HG02981 (cell line): Measurements from ENCODE around the gene HORMAD2.

Source experiments
- ATAC-seq: cut with Tn5 transposase; IDR thresholded peaks from one replicate; pipeline ENCODE4 v1.9.1; 2021; ENCODE audit warnings: mild to moderate bottlenecking, moderate library complexity; ENCODE audit not compliant: unreplicated experiment

Gene HORMAD2

GRCh38 chr22:30104501-30105156, 24.4 kb downstream of the HORMAD2 start:
- no peak for ATAC-seq

GRCh38 chr22:30105483-30105882, 25.2 kb downstream of the HORMAD2 start:
- no peak for ATAC-seq

DNA sequence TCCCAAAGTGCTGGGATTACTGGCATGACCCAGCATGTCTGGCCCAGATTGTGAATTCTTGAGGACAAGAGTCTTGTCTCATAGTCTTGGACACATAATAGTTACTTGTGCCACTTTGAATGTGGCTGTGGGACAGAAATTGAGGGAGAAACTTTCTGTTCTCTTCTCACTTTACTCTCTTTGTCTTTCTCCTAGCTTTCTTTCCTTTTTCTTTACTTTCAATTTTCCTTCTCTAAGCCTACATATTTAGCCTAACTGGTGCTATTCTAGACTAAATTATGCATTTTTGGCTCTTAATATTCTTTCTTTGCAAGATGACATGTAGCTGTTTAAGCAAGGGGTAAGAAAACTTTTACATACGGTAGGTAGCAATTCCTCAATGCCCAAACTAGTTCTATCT, 33.2 kb downstream of the HORMAD2 start:
- no peak for ATAC-seq

- no peak for ATAC-seq
These were observed 34.1 kb downstream of the HORMAD2 start for GRCh38 chr22:30114361-30114760.

DNA sequence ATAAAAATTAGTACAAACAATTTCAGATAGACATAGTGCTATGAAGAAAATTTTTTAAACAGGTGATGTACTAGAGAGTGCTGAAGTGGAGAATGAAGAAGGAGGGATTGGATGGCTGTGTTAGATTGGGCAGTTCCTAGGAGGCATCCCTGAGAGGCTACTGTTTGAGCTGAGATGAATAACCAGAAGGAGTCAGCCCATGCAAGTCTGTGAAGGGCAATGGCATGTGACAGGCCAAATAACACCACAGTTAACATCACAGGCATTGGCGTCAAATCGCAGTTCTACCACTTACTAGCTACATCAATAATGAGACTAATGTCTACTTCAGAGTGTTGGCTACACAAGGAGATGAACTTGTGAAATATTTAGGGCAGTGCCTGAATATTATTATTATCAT, 35.4 kb downstream of the HORMAD2 start:
- ATAC-seq = no peak

DNA sequence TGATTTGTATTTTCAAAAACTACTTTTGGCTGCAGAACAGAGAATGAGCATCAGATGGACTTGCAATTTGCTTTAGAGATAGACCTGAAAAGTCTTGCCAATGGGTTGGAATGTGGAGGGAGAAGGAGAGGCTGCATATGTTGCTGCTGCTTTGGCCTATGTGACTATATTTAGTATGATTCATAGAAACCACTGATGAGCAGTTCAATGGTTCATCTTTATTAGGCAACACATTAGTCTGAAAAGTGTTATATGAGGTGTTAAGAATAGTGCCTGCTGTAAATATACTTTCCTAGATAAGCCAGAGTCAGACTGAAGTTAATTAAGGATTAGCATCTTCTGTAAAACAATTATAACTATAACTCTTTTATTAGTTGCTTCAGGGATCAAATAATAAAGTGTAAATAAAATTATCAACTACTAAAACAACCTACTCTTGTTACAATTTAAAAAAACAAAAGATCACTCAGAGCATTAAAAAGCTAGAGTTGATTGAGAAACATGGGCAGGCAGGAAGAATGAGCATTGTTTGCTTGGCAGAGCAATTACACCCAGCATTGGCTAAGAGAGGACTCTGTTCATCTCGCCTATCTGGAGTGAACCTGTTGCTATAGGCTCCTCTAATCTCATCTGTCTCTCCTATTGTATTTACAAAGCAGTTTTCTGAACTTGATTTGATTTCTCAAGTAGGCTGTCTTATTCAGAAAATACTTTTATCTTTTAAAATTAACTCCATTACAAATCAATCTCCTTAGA, 36.3 kb downstream of the HORMAD2 start:
- no peak for ATAC-seq

GRCh38 chr22:30117256-30117655, 37.0 kb downstream of the HORMAD2 start:
- no peak for ATAC-seq

GRCh38 chr22:30118291-30118690, 38.0 kb downstream of the HORMAD2 start:
- ATAC-seq = no peak

DNA sequence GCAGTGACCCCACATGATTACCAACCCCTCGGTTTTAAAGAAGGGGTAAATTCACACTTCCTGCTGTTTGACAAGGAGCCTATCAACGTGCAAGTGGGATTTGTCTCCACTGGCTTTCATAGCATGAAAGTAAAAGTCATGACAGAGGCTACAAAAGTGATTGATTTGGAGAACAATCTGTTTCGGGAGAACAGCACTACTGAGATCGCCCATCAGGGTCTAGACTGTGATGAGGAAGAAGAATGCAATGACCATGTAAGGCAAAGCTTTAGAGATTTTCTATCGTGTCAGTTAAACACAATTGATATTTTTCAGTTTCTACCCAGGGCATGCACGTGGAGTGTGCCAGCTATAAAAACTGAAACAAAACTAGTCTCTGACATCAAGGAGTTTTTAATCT, 41.7 kb downstream of the HORMAD2 start:
- ATAC-seq = no peak

DNA sequence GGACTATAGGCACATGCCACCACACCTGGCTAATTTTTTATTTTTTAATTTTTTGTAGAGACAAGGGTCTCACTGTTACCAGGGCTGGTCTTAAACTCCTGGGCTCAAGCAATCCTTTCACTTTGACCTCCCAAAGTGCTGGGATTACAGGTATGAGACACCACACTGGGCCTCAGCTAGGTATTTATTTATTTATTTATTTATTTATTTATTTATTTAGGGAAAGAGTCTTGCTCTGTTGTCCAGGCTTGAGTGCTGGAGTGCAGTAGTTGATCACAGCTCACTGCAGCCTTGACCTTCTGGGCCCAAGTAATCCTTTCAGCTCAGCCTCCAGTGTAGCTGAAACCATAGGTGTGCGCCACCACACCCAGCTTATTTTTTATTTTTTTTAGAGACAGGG, 43.2 kb downstream of the HORMAD2 start:
- ATAC-seq = no peak

DNA sequence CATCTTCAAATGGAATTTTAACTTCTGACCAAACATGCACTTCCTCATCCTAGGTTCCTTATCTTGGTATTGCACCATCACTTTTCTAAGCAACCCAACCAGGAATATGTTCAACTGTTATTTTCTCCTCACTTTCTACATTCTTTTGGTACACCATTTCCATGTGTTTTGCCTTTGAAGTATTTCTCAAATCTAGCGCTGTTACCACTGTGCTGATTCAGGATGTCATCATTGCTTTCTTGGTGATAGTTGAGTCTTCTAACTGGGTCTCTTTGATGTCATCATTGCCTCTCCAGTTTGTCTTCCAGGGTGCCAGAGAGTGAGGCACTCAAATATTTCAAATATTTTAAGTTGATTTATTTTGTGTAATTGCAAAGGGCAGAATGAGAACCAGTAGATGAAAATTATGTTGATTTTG, 47.5 kb downstream of the HORMAD2 start:
- ATAC-seq = no peak

- no peak for ATAC-seq
These were observed 48.2 kb downstream of the HORMAD2 start for GRCh38 chr22:30128511-30128910.

- no peak for ATAC-seq
These were observed 49.4 kb downstream of the HORMAD2 start for GRCh38 chr22:30129636-30130035.

GRCh38 chr22:30132290-30132996, 52.2 kb downstream of the HORMAD2 start:
- no peak for ATAC-seq

DNA sequence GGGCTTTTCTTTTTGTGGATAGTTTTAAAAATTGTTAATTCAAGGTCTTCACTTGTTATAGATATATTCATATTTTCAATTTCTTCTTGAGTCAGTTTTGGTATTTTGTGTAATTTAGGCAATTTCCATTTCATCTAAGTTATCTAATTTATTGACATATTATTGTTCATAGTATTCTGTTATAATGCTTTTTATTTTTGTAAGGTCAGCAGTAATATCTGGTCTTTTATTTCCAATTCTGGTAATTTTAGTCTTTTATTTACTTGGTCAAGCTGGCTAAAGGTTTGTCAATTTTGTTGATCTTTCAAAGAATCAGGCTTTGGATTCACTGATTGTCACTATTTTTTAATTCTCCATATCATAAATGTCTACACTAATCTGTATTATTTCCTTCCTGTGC, 60.1 kb downstream of the HORMAD2 start:
- ATAC-seq = no peak

GRCh38 chr22:30143265-30143664, 63.0 kb downstream of the HORMAD2 start:
- no peak for ATAC-seq

DNA sequence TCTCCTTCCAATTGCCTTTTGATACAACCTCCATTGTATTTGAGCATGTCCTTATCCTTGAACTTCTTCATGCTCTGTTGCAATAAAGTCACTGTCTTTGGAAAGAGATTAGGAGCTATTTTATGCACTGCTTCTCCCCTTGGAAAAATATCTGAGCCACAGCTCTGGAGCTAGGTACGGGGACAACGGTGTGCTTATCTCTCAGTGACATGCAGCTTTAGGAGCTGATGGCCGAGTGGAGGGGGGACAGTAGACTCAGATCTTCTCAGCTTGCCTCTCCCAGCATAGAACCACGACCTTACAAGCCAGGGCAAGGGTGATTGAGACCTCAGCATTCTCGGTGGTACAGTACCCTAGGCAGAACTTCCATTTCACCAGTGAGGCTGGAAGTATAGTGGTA, 64.1 kb downstream of the HORMAD2 start:
- no peak for ATAC-seq

DNA sequence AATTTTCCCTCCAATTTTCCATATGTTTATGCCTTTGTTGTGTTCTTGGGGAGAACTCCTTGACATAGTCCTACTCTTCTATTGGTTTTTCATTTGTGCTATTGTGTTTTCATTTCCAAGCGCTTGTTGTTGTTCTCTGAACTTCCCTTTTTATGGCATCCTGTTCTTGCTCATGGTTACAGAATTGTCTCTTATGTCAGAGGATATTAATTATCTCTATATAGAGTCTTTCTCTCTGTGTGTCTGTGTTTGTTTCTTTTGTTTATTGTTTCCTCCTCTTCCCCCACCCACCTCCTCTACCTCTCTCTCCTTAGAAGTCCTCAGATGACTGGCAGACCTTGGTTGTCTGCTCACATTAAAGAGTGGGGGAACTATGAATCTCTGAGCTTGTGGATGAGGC, 69.9 kb downstream of the HORMAD2 start:
- ATAC-seq = no peak

DNA sequence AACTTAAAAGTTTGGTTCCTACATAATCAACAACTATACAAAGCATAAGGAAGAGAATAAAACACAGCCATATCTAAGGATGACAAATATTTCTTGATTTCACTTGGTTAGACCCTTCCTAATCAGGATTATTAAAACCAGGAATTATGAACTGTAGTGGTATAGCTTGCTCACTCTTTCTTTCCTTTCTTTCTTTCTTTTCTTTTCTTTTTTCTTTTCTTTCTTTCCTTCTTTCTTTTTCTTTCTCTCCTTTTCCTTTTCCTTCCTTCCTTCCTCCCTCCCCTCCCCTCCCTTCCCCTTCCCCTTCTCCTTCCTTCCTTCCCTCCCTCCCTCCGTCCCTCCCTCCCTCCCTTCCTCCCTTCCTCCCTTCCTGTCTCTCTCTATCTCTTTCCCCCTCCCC, 78.0 kb downstream of the HORMAD2 start:
- ATAC-seq = no peak

- ATAC-seq = no peak
These were observed 78.7 kb downstream of the HORMAD2 start for GRCh38 chr22:30158744-30159500.
